ENCODE results near the gene MAFF.

DNA sequence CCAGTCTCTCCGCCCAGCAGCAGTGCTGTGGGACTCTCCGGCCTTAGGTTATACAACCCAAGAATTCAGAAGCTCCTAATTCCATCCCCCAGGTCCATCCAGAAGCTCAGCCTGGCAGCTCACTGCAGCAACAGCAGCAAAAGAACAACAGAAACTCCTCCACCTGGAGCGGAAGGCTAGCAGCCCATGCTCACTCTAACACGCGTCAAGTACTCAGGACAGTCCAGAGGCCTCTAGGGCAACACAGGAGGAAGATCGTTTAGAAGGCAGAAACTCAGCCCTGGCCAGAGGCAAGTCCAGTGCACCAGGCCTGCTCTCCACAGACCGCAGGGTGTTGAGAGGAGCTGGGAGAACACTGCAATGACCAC, 37.3 kb upstream of the MAFF start:
- no peak for TF ChIP-seq POLR2A (IDR thresholded peaks at IDR 0.05; ENCODE audit: low read length)
- TF ChIP-seq GATA1 (IDR thresholded peaks at IDR 0.05; ENCODE audit: low read depth, low read length), result no peak
